GM18867 (cell line): Measurements from ENCODE around the gene TEDC1.

Experiments
- ATAC-seq: cut with Tn5 transposase; IDR thresholded peaks from one replicate; pipeline ENCODE4 v1.9.1; 2021; ENCODE audit warnings: mild to moderate bottlenecking, moderate library complexity; ENCODE audit not compliant: unreplicated experiment

TEDC1 gene

GRCh38 chr14:105495101-105495989, 4.3 kb downstream of the TEDC1 start:
- ATAC-seq = no peak

GRCh38 chr14:105495990-105496830, 5.2 kb downstream of the TEDC1 start:
- no peak for ATAC-seq

GRCh38 chr14:105496831-105497591, 6.0 kb downstream of the TEDC1 start:
- ATAC-seq = no peak

- no peak for ATAC-seq
Observed at GRCh38 chr14:105497671-105498429, 6.8 kb downstream of the TEDC1 start.

- ATAC-seq = no peak
Observed at GRCh38 chr14:105498430-105499255, 7.6 kb downstream of the TEDC1 start.

- no peak for ATAC-seq
Observed at GRCh38 chr14:105499256-105500035, 8.4 kb downstream of the TEDC1 start.

GRCh38 chr14:105500036-105500725, 9.1 kb downstream of the TEDC1 start:
- ATAC-seq = no peak

GRCh38 chr14:105500726-105501101, 9.7 kb downstream of the TEDC1 start:
- no peak for ATAC-seq

GRCh38 chr14:105501504-105502291, 10.7 kb downstream of the TEDC1 start:
- no peak for ATAC-seq

- ATAC-seq = no peak
Observed at GRCh38 chr14:105502446-105503295, 11.6 kb downstream of the TEDC1 start.

GRCh38 chr14:105503296-105503640, 12.2 kb downstream of the TEDC1 start:
- no peak for ATAC-seq

- no peak for ATAC-seq
Observed at GRCh38 chr14:105503935-105504692, 13.1 kb downstream of the TEDC1 start.

GRCh38 chr14:105505101-105505500, 14.1 kb downstream of the TEDC1 start:
- no peak for ATAC-seq

- ATAC-seq = no peak
Observed at GRCh38 chr14:105507247-105507646, 16.2 kb downstream of the TEDC1 start.

GRCh38 chr14:105508069-105508468, 17.0 kb downstream of the TEDC1 start:
- ATAC-seq = no peak

GRCh38 chr14:105508601-105509000, 17.6 kb downstream of the TEDC1 start:
- no peak for ATAC-seq
